GM12878 (cell line): ENCODE measurements around the gene ADARB1. TPM values are rescaled to one million over a fixed set of nuclear protein-coding genes. Genes with fewer than 3 reads are reported as not detected.

ENCODE experiments used
- ATAC-seq: fragments of 200-7000 bp; cut with Tn5 transposase; 3 replicates; pipeline ENCODE4 v1.9.1; 2020; ENCODE audit warnings: mild to moderate bottlenecking, moderate library complexity
- BruUV-seq: library from RNA; stranded (reverse); fragments of 400-500 nt; replicated peaks from 2 replicates; lab custom pipeline; 2021; lab: Mats Ljungman, UMichigan
- CTCF ChIA-PET: fragments of 300-600 bp; sonication (Branson Sonifier 250); formaldehyde crosslinking; extraction: SDS; loops from one replicate; lab custom pipeline; 2021; ENCODE audit warnings: inconsistent platforms; lab: Yijun Ruan, JAX
- POLR2A ChIA-PET: fragments of 350-600 bp; formaldehyde crosslinking; extraction: SDS; loops from one replicate; lab custom pipeline; 2021; ENCODE audit warnings: inconsistent platforms; lab: Charles Lee
- RAD21 ChIA-PET: fragments of 300-600 bp; sonication (Branson Sonifier 250); formaldehyde crosslinking; loops from one replicate; lab custom pipeline; 2023; ENCODE audit warnings: antibody characterized with exemption; ENCODE audit not compliant: unreplicated experiment; lab: Charles Lee
- SMC1A ChIA-PET: fragments of 300-600 bp; sonication (Branson Sonifier 250); formaldehyde crosslinking; loops from one replicate; lab custom pipeline; 2023; ENCODE audit not compliant: unreplicated experiment, uncharacterized antibody; lab: Charles Lee
- DNase-seq: peaks from one replicate; pipeline ENCODE4 v3.0.0-alpha.2; 2011; ENCODE audit warnings: low read depth, low spot score
- FAIRE-seq: peaks from 3 replicates; lab custom pipeline; 2011; peaks lifted over from hg19 to GRCh38; lab: Jason Lieb, UNC
- H2AFZ ChIP-seq: 2 replicates; pipeline ENCODE4 v1.6.0; 2011; ENCODE audit warnings: low read depth, low read length, control low read depth; ENCODE audit not compliant: control insufficient read depth
- H3K27ac ChIP-seq: 2 replicates; pipeline ENCODE4 v1.5.1; 2011; ENCODE audit warnings: control low read depth; ENCODE audit not compliant: control insufficient read depth, insufficient read depth
- H3K27me3 ChIP-seq, 2 experiments: replicated peaks in 1 of 2; 2 replicates each; pipeline versions ENCODE4 v1.6.0 to v1.6.1; 2011; ENCODE audit warnings: low read length in 1 of 2; ENCODE audit not compliant: control insufficient read depth in 2 of 2, insufficient read depth in 2 of 2
- H3K36me3 ChIP-seq, 2 experiments: 2 replicates each; pipeline ENCODE4 v1.5.1; 2011; ENCODE audit warnings: low read length in 1 of 2; ENCODE audit not compliant: control insufficient read depth in 2 of 2, insufficient read depth in 2 of 2
- H3K4me1 ChIP-seq: 2 replicates; pipeline ENCODE4 v1.6.1; 2011; ENCODE audit warnings: mild to moderate bottlenecking, low read length, moderate library complexity, mixed read lengths; ENCODE audit not compliant: control insufficient read depth, insufficient read depth
- H3K4me2 ChIP-seq: 2 replicates; pipeline ENCODE4 v1.6.0; 2011; ENCODE audit warnings: control low read depth; ENCODE audit not compliant: control insufficient read depth, insufficient read depth
- H3K4me3 ChIP-seq: fragments of 200-600 bp; sonication (generic); 2 replicates; pipeline ENCODE4 v1.5.1; 2016
- H3K79me2 ChIP-seq: 2 replicates; pipeline ENCODE4 v1.6.0; 2011; ENCODE audit warnings: low read length; ENCODE audit not compliant: control insufficient read depth, insufficient read depth
- H3K9ac ChIP-seq: 2 replicates; pipeline ENCODE4 v1.8.0; 2011; ENCODE audit warnings: low read length, control low read depth, mixed read lengths; ENCODE audit not compliant: control insufficient read depth, insufficient read depth
- H3K9me3 ChIP-seq: replicated peaks from 3 replicates; pipeline ENCODE4 v1.5.1; 2011; ENCODE audit warnings: mild to moderate bottlenecking, low read length; ENCODE audit not compliant: control insufficient read depth, insufficient read depth
- H4K20me1 ChIP-seq: 2 replicates; pipeline ENCODE4 v1.6.0; 2011; ENCODE audit not compliant: control insufficient read depth, insufficient read depth
- BMI1 ChIP-seq: fragments of 450-650 bp; IDR thresholded peaks from 2 replicates; pipeline ENCODE4 v1.6.1; 2016; ENCODE audit warnings: mild to moderate bottlenecking, moderate library complexity, borderline replicate concordance
- CREM ChIP-seq: IDR thresholded peaks from 2 replicates; pipeline ENCODE4 v1.6.1; 2014; ENCODE audit warnings: antibody characterized with exemption, low read depth
- DPF2 ChIP-seq: fragments of 450-650 bp; IDR thresholded peaks from 2 replicates; pipeline ENCODE4 v1.6.1; 2017; ENCODE audit warnings: mild to moderate bottlenecking
- MLLT1 ChIP-seq: fragments of 450-650 bp; IDR thresholded peaks from 2 replicates; pipeline ENCODE4 v1.6.1; 2016; ENCODE audit warnings: mild to moderate bottlenecking
- MXI1 ChIP-seq: fragments of 150-350 bp; IDR thresholded peaks from 2 replicates; pipeline ENCODE4 v1.6.1; 2011; ENCODE audit warnings: low read depth, mild to moderate bottlenecking, inconsistent platforms, low read length, improper control_type of control experiment
- POLR2AphosphoS5 ChIP-seq: IDR thresholded peaks from 2 replicates; pipeline ENCODE4 v1.6.1; 2011; ENCODE audit warnings: mild to moderate bottlenecking, low read length, inconsistent platforms
- POU2F2 ChIP-seq: IDR thresholded peaks from 3 replicates; pipeline ENCODE4 v1.6.1; 2011; ENCODE audit warnings: low read depth, mild to moderate bottlenecking, low read length, borderline replicate concordance
- RAD21 ChIP-seq: IDR thresholded peaks from 2 replicates; pipeline ENCODE4 v1.6.1; 2011; ENCODE audit warnings: mild to moderate bottlenecking, low read depth, low read length, moderate library complexity; ENCODE audit not compliant: insufficient read depth
- TBL1XR1 ChIP-seq: IDR thresholded peaks from 2 replicates; pipeline ENCODE4 v1.6.1; 2012; ENCODE audit warnings: low read depth, low read length, improper control_type of control experiment
- USF2 ChIP-seq: IDR thresholded peaks from 2 replicates; pipeline ENCODE4 v1.6.1; 2011; ENCODE audit warnings: low read depth, low read length, improper control_type of control experiment, borderline replicate concordance
- WRNIP1 ChIP-seq: IDR thresholded peaks from 2 replicates; pipeline ENCODE4 v1.6.1; 2011; ENCODE audit warnings: low read depth, low read length, improper control_type of control experiment, borderline replicate concordance
- YY1 ChIP-seq: IDR thresholded peaks from 2 replicates; pipeline ENCODE4 v1.6.1; 2011; ENCODE audit warnings: low read depth, mild to moderate bottlenecking, low read length
- ZBTB4 ChIP-seq: fragments of 450-650 bp; formaldehyde crosslinking; IDR thresholded peaks from 2 replicates; pipeline ENCODE4 v1.4.0; 2022; ENCODE audit warnings: mild to moderate bottlenecking, moderate library complexity
- WGBS: methylation state at CpG from one replicate; pipeline ENCODE4 v1.1.6; 2016; ENCODE audit warnings: low lambda C conversion rate; ENCODE audit not compliant: insufficient replicate concordance, insufficient coverage; ENCODE audit errors: missing lambda C conversion rate; 5-methylcytosine and 5-hydroxymethylcytosine counted together
- in situ Hi-C: fragments of 300-500 bp; cut with MboI; formaldehyde crosslinking; loops from 9 replicates; pipeline ENCODE4 v1.14.3; 2018; ENCODE audit warnings: mixed read lengths
- intact Hi-C: fragments of 100-400 bp; cut with micrococcal nuclease; formaldehyde crosslinking; loops from one replicate; pipeline ENCODE4 v1.14.2; 2022; ENCODE audit not compliant: unreplicated experiment
- polyA plus RNA-seq, 11 experiments: library from polyadenylated mRNA; depleted of rRNA in 4 of 11; unstranded in 6 of 11; stranded (reverse) in 5 of 11; fragments of >200 nt; fragmentation: Nextera tagmentation in 4 of 11; fragmentation: Illumina TruSeq in 1 of 11; extraction: Ambion mirVana in 4 of 11; extraction: Trizol in 1 of 11; gene quantifications; 1 replicate in 1 of 11; 2 replicates in 10 of 11; pipeline versions ENCODE4 v1.2.1 to v1.2.3, GENCODE V29; 2011 to 2016; ENCODE audit warnings: inconsistent platforms in 2 of 11, missing spikeins in 2 of 11, low read depth in 1 of 11
- total RNA-seq, 4 experiments: library from RNA; depleted of rRNA in 3 of 4; stranded (reverse); fragments of >200 nt in 3 of 4; fragmentation: Illumina TruSeq in 1 of 4; extraction: Trizol in 1 of 4; gene quantifications; 2 replicates each; pipeline versions ENCODE4 v1.2.1 to v1.2.3, GENCODE V29; 2013 to 2021

Gene ADARB1
- total and polyA plus RNA-seq, 10 of the 15 experiments (the other 5 are each of a cell fraction or from before 2014, with no cell fraction given) = 5.7 to 61.7 (median 25.3) TPM

GRCh38 chr21:45176141-45176540 is 101.8 kb downstream of the ADARB1 start:
- DNase-seq (no peak), FAIRE-seq (no peak), ATAC-seq (no peak)
- TF ChIP-seq USF2 (no peak), TBL1XR1 (no peak), DPF2 (no peak), RAD21 (no peak), YY1 (no peak), MXI1 (no peak), BMI1 (no peak), POU2F2 (no peak), ZBTB4 (CRISPR knock-in tag) (no peak), MLLT1 (no peak), WRNIP1 (no peak), CREM (no peak), POLR2AphosphoS5 (no peak)
- POLR2A ChIA-PET = no interaction called here
- Histone ChIP-seq H3K9me3 (no peaks in the 10 kb centered on the region), H3K27ac (no peak overlapping the region), H4K20me1 (no peaks in the 10 kb centered on the region), H3K4me3 (no peak overlapping the region), H3K4me1 (no peaks in the 10 kb centered on the region), H3K27me3 (no peaks in the 10 kb centered on the region), H2AFZ (no peak overlapping the region), H3K36me3 (peaks cover 0 to 8% of the 10 kb centered on the region in 2 experiments; a peak in 2 of 4 replicates), H3K4me2 (no peak overlapping the region), H3K79me2 (no peaks in the 10 kb centered on the region), H3K9ac (no peak overlapping the region)
- RAD21 ChIA-PET = no interaction called here
- in situ Hi-C loops = no loop called here
- SMC1A ChIA-PET = no interaction called here
- WGBS = 54% methylated on average over 16 of the region's 16 CpGs
- intact Hi-C loops = no loop called here
- no TSS peak for BruUV-seq
- CTCF ChIA-PET = no interaction called here
